Activated effector memory CD4-positive, alpha-beta T cell treated with Interleukin-2 at 50 U/mL for 16 hours (primary cell): ENCODE data around the gene APC2.
"Not testable (repeated sequence)": the region's sequence is repeated elsewhere in the genome, so short reads cannot be mapped to it uniquely, and the experiment has no call there.

Experiments
- DNase-seq: peaks from one replicate; pipeline ENCODE4 v3.0.0-alpha.2; 2020

APC2 gene

GRCh38 chr19:1416014-1416841 lies 33.7 kb upstream of the APC2 start:
- no peak for DNase-seq

DNA sequence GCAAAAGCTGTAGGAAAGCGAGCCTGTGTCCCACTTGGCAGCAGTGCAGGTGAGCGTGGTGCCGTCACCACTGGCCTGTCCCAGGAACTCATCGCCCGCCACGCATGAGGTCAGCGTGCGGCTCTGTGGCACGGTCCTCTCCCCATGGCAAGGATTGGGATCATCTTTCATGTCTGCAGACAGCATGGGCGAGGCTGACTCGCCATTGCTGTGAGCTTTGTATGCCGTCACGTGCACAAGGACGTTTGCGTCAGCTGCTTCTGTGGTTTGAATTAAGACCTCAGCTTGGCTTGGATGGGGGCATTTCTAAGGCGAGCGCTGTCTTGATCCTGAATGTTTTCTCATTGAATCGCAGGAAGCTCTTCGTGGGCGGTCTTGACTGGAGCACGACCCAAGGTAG lies 32.8 kb upstream of the APC2 start:
- no peak for DNase-seq

GRCh38 chr19:1417681-1418495 lies 32.0 kb upstream of the APC2 start:
- DNase-seq, result no peak

DNA sequence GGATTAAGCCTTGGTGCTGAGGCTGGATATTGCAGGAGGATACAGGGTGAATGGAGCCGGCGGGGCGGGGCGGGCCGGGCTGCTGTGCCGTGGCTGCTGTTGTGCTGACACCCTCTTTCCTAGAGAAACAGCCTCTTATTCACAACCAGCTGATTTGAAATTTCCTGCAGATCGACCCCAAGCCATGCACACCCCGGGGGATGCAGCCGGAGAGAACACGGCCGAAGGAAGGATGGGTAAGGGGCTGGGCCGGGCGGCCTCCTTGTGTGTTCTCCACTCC lies 31.5 kb upstream of the APC2 start:
- no peak for DNase-seq

DNA sequence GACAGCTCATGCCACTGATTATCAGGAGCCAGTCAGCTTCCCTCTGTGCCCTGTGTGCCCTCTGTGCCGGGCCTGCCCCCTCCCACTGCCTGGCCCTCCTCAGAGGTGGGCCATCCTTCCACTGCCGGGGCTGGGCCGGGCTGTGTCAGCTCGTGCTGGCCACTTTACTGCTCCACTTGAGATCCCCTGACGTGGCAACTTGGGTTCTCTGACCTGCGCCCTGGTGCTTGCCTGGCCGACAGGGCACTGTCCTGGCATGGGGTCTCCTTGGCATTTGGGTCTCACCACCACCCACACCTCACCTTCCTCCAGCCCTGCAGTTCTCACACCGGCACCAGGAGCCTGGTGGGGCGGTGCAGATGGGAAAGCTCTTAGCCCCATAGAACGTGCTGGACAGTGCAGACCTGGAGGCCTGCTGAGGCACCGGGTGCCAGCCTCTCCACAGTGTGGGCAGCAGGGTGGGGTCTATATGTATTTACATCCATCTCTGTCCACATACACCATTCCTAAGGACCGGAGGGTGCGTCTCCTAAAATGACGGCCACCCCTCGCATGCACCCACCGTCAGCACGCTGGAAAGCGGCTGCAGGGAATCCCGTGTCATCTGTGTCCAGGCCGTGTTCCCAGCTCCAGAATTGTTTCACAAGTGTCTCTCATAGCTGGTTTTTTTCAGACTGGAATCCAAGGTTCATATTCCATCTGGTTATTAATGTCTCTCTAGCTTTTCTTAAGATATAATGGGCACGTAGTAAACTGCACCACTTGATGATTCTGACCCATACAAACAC lies 30.8 kb upstream of the APC2 start:
- DNase-seq, result no peak

DNA sequence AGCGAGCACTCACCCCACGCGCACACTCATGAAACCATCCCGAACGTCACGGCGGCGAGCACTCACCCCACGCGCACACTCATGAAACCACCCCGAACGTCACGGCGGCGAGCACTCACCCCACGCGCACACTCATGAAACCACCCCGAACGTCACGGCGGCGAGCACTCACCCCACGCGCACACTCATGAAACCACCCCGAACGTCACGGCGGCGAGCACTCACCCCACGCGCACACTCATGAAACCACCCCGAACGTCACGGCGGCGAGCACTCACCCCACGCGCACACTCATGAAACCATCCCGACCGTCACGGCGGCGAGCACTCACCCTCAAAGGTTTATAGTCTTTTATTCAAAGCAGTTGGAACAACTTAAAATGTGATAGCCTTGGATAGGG lies 29.8 kb upstream of the APC2 start:
- DNase-seq, result not testable (repeated sequence)

DNA sequence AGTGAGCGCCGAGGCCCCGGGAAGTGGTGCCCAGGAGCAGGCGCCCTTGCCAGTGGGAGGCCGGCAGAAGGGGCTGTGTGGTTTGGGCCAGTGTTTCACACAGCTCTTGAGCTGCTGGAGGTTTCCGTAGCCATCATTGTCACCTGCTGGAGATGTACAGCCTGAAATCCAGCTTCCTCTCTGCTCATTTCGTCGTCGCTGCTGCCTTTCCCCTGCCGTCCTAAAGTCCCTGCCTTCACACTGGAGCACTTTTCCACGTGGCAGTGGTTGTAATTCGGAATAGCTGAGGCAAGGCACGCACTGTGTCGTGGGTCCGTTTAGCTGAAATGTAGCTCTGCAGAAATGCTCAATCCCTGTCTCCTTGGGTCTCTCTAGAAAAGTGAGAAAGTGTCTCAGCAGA lies 29.3 kb upstream of the APC2 start:
- DNase-seq, result no peak

GRCh38 chr19:1421218-1421957 lies 28.5 kb upstream of the APC2 start:
- DNase-seq, result no peak

DNA sequence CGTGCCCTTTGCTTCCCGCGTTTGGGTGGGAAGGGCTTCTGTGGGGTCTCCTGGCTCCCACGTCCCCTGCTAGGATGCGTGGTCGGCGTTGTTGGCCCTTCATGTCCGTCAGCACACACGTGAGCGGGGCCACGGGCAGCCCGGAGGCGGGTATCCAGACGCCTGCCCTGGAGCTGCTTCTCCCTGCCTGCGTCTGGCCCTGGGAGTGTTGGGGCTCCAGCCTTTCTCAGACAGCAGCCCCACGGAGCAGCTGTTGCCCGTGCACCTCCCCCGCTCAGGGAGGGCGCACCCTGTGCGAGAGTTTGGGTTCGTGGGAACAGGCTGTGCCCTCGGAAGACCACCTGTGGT lies 28.0 kb upstream of the APC2 start:
- DNase-seq, result no peak

DNA sequence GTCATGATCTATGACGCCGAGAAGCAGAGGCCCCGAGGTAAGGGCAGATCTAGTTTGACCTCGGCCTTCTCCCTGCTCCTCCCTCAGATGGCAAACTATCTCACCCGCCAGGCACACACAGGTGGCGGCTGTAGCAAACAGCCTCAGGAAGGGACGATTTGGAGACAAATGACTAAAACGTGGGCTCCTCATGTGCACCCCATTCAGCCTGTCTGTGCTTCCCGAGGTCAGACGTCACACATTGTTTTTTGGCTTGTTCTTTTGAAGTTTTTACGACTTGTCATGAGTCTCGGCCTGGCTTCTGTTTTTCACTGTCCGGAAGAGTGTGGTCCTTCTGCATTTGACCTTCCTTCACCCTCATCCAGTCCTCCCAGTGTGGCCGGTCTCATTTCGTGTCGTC lies 27.6 kb upstream of the APC2 start:
- DNase-seq, result no peak

DNA sequence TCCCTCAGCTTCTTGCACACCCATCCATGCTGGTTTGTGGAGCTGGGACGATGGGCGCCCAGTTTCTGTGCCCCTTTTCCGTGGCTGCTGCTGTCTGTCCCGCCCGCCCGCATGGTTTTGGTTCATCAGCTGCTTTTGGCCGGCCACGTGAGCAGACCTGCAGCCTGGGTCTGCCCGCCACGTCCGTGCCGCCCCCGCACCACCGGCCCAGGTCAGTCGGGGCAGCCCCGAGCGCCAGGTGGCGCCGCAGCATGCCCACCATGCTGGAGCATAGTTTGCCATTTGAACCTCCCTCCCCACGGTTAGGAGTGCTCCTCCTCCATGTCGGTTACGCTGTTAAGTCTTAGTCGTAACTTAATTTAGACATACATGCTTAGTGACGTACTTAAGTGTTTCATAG lies 27.0 kb upstream of the APC2 start:
- DNase-seq, result no peak

GRCh38 chr19:1423436-1424191 lies 26.3 kb upstream of the APC2 start:
- DNase-seq, result no peak

- DNase-seq, result no peak
Measured at GRCh38 chr19:1424192-1424955, 25.5 kb upstream of the APC2 start.

DNA sequence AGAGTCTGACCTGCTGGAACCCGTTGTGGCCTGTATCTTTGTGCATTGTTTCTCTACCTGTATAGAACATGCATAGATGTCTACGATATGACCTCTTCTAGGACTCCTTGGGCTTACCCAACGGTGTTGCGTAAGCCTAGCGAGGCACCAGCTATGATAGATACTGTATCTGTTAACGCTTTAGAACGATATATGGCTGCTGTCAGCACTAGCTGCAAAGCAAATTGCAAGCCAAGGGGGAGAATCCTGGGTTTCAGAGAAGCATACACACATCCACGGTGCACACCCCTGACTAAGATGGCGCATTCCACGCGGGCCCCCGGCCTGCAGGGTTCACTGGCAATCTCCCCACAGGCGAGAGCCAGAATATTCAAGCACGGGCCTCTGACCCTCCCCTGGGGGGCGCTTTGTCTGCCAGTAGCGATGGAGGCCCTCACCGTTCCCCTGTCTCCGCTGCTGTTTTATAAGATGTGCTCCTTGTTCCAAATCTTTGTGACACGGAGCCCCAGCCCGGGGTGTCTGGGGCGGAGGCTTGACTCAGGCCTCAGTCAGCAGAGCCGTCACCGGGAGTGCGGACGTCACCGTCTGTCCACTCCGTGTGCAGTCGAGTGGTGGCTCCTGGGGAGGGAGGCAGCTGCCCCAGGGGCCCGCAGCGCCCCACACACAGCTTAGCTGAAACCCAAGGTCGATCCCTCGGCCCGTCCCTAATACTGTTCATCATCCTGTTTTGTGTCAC lies 24.7 kb upstream of the APC2 start:
- no peak for DNase-seq

DNA sequence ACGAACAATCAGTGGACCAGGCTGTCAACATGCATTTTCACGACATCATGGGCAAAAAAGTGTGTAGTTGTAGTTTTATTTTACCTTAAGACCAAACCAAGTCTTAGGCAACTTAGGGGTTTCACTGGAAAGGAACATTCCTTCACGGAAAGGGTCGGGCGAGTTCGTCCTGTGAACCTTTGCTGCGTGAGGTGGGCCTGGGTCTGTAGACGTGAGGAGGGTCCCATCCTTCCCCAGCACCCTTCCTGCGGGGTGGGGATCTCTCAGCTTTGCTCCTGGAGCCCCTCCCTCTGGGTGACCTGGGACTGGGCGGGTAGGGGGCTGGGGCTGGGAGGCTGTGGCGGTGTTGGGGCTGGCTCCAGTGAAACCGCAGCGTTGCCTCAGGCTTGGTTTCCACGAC lies 24.0 kb upstream of the APC2 start:
- DNase-seq, result no peak

DNA sequence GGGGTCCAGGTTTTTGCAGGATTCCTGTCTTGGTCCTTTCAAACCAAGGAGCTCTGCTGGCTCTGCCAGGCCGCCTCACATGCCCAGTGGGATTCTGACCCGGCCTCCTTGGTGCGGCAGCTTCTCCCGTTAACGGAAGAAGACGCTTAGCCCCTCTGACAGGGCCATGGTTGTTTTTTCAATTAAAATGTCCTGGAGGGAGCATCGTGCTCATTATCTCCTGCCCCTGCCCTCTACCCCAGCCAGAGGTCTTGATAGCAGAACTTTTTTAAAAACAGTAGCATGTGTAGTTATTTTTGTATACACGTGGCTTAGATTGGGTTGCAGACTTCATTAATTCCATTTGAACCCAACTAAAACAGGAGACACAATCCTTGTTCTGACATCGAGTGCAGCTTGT lies 23.2 kb upstream of the APC2 start:
- no peak for DNase-seq

DNA sequence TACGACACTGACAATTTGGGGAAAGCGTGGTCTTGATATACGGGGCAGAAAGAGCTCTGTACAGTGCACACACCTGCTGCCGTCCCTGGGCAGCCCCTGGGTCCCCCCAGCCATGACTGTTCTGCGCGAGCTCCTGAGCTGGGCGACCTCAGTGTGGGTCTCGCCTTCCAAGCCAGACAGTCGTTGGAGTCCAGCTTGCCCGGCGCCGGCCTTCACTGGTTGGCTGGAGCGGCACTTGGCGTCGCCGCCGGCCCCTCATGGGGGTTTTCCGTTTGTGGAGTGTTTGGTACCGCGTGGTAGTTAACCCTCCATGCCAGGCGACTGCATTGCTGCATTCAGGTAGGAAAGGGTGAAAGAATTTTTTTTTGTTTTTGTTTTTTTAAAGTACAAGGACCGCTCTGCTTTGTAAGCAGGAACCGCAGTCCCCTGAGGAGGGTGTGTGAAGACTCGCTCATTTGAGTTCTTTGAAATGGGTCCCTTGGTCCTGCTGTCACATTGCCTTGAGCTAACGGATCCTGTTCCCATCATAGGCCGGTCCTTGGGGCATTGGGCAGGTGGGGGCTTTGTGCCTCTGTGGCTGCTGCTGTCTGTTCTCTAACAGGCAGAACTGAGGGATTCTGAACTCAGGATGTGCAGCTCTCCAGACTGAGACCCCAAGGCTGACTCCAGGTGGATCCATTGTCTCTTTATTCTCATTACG lies 22.6 kb upstream of the APC2 start:
- no peak for DNase-seq

- DNase-seq, result no peak
Measured at GRCh38 chr19:1428738-1429391, 21.1 kb upstream of the APC2 start.

GRCh38 chr19:1429750-1430149 lies 20.2 kb upstream of the APC2 start:
- no peak for DNase-seq

DNA sequence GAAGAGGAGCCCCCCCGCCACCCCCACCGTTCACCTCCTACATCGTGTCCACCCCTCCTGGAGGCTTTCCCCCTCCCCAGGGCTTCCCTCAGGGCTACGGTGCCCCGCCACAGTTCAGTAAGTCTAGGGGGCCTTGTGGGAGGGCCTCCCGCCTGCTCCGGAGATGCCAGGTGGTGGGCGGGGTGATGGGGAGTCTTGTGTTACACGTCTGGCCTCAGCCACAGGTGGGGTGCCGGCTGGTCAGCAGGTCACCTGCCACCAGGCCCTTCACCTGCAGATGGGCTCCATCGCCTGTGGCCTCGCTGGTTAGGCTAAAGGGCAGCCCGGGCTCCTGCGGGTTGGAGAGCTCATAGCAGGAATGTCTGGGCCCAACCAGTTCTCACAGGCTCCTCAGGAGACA lies 19.7 kb upstream of the APC2 start:
- DNase-seq, result no peak
